GM12891 (cell line): Measurements from ENCODE around the gene NPIPB13.
"Not testable (repeated sequence)": the region's sequence is repeated elsewhere in the genome, so short reads cannot be mapped to it uniquely, and the experiment has no call there.

Experiments used
- POLR2A ChIP-seq: IDR thresholded peaks from 2 replicates; pipeline ENCODE4 v1.6.1; 2011; ENCODE audit warnings: low read depth, low read length, control low read depth
- POLR2AphosphoS5 ChIP-seq: IDR thresholded peaks from 2 replicates; pipeline ENCODE4 v1.6.1; 2011; ENCODE audit warnings: low read depth, low read length, control low read depth
- SPI1 ChIP-seq: IDR thresholded peaks from 2 replicates; pipeline ENCODE4 v1.6.1; 2011; ENCODE audit warnings: low read depth, low read length, control low read depth
- TAF1 ChIP-seq: IDR thresholded peaks from 2 replicates; pipeline ENCODE4 v1.6.1; 2011; ENCODE audit warnings: low read depth, low read length, control low read depth

GRCh38 chr16:30209032-30209431 lies 39.2 kb downstream of the NPIPB13 start:
- not testable (repeated sequence) for TF ChIP-seq POLR2A, POLR2AphosphoS5, SPI1, TAF1
